Thyroid gland (tissue), 4 donors: ENCODE data around the gene CER1. TPM values are rescaled to one million over a fixed set of nuclear protein-coding genes. Genes with fewer than 3 reads are reported as not detected.

Experiments
- DNase-seq, 2 donors: peaks; one replicate each; pipeline ENCODE4 v3.0.0-alpha.2; 2019
- H3K27ac ChIP-seq, 3 donors: fragments of 200-600 bp; sonication (generic); 1 replicate in 2 of 3; 2 replicates in 1 of 3; pipeline ENCODE4 v1.5.1; 2016 to 2019; ENCODE audit warnings: mild to moderate bottlenecking in 1 of 3, moderate library complexity in 1 of 3
- H3K27me3 ChIP-seq: fragments of 200-600 bp; sonication (generic); one replicate; pipeline ENCODE4 v1.5.1; 2019
- H3K36me3 ChIP-seq, 2 donors: fragments of 200-600 bp; sonication (generic); one replicate each; pipeline ENCODE4 v1.5.1; 2016 to 2019
- H3K4me1 ChIP-seq, 2 donors: fragments of 200-600 bp; sonication (generic); one replicate each; pipeline ENCODE4 v1.5.1; 2017 to 2019
- H3K4me3 ChIP-seq, 3 donors: fragments of 200-600 bp; sonication (generic); replicated peaks in 1 of 3; 1 replicate in 2 of 3; 2 replicates in 1 of 3; pipeline ENCODE4 v1.5.1; 2016; ENCODE audit warnings: mild to moderate bottlenecking in 1 of 3
- H3K9me3 ChIP-seq: fragments of 200-600 bp; sonication (generic); one replicate; pipeline ENCODE4 v1.5.1; 2017
- CTCF ChIP-seq, 6 experiments: fragments of 200-600 bp in 3 of 6; fragments of 450-650 bp in 3 of 6; sonication (generic) in 3 of 6; IDR thresholded peaks; one replicate each; pipeline ENCODE4 v1.5.1; 2016 to 2019; ENCODE audit warnings: antibody characterized with exemption in 6 of 6, mild to moderate bottlenecking in 2 of 6, inconsistent platforms in 1 of 6, moderate library complexity in 1 of 6
- POLR2A ChIP-seq, 2 donors: fragments of 450-650 bp; IDR thresholded peaks; one replicate each; pipeline ENCODE4 v1.6.1; 2017; ENCODE audit warnings: antibody characterized with exemption in 2 of 2, mild to moderate bottlenecking in 2 of 2, moderate library complexity in 1 of 2
- WGBS, 2 donors: methylation state at CpG; one replicate each; pipeline ENCODE4 v1.1.5; 2017; 5-methylcytosine and 5-hydroxymethylcytosine counted together
- intact Hi-C: fragments of 100-400 bp; cut with DNase I; formaldehyde crosslinking; loops from one replicate; pipeline ENCODE4 v1.15.1; 2023
- total RNA-seq, 4 donors: library from RNA; depleted of rRNA; stranded (reverse); fragments of >200 nt; gene quantifications; one replicate each; pipeline ENCODE4 v1.2.3, GENCODE V29; 2016

The CER1 gene, protein sequence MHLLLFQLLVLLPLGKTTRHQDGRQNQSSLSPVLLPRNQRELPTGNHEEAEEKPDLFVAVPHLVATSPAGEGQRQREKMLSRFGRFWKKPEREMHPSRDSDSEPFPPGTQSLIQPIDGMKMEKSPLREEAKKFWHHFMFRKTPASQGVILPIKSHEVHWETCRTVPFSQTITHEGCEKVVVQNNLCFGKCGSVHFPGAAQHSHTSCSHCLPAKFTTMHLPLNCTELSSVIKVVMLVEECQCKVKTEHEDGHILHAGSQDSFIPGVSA
- total RNA-seq, result not detected

DNA sequence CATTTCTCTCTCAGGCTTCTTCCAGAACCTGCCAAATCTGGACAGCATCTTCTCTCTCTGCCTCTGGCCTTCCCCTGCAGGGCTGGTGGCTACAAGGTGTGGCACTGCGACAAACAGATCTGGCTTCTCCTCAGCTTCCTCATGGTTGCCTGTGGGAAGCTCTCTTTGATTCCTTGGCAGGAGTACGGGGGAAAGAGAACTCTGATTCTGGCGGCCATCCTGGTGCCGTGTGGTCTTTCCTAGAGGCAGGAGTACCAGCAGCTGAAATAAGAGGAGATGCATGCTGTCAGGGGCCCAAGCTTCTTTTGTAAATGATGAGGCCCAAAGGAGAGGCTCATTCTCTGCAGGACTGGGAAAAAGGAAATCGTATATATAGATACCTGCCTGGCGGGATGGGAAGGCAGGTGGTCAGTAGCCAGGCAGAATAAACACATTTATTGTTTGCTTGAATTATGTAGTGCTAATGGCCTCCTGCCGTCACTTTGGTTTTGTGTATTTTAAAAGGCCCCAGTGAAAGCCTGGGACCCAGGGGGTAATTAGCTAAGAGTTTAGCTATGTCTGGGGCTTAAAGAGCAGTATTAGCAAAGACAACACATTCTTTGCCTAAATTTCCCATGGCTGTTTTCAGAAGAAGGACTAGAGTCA, at the start of gene CER1:
CER1 (minus strand) TSS at position 343 of the 645 bp plus-strand sequence; CDS start at position 282, 61 bp downstream.
- intact Hi-C loops, result no loop called here
- H3K4me3 ChIP-seq, result no peak within 1 kb of the TSS
- no peaks in the 10 kb centered on the region for H3K27me3 ChIP-seq
- no peak within 1 kb of the TSS for H3K27ac ChIP-seq
- 45 to 54% methylated on average over 7 of the region's 7 CpGs for WGBS, 2 donors
- DNase-seq, result no peak
- H3K36me3 ChIP-seq, result no peaks in the 10 kb centered on the region
- no peaks in the 10 kb centered on the region for H3K4me1 ChIP-seq
- TF ChIP-seq POLR2A (IDR thresholded peaks at IDR 0.05), result no peak
- TF ChIP-seq CTCF (IDR thresholded peaks at IDR 0.05), result no peak
- no peaks in the 10 kb centered on the region for H3K9me3 ChIP-seq

GRCh38 chr9:14770592-14770991, 48.1 kb upstream of the CER1 start:
- no peak for TF ChIP-seq POLR2A (IDR thresholded peaks at IDR 0.05)
- TF ChIP-seq CTCF (IDR thresholded peaks at IDR 0.05), result no peak
- intact Hi-C loops, result no loop called here
- no peak overlapping the region for H3K27ac ChIP-seq
- H3K4me3 ChIP-seq, result no peak overlapping the region
- H3K9me3 ChIP-seq, result no peaks in the 10 kb centered on the region
- WGBS, 2 donors, result 83 to 87% methylated on average over 7 of the region's 7 CpGs
- no peak for DNase-seq
- no peaks in the 10 kb centered on the region for H3K36me3 ChIP-seq
- no peaks in the 10 kb centered on the region for H3K4me1 ChIP-seq
- no peaks in the 10 kb centered on the region for H3K27me3 ChIP-seq

DNA sequence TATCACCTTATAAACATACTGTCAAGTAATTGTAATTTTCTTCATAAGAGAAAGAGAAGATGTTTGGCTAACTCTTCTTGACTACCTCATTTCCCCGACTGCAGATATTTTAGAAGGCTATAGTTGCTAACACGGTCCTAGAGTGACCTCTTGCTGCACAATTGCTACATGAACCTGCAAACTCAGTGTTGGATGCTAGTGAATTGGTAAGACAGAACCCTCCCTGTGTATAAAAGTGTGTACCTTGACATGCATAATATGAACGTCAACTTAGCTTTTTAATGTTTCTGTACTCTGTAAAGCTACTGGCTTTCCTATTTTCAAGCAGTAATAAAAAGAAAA, 46.7 kb upstream of the CER1 start:
- H3K4me1 ChIP-seq, result no peaks in the 10 kb centered on the region
- H3K27me3 ChIP-seq, result no peaks in the 10 kb centered on the region
- no peaks in the 10 kb centered on the region for H3K9me3 ChIP-seq
- no peak for DNase-seq
- TF ChIP-seq CTCF (IDR thresholded peaks at IDR 0.05) (no peak), POLR2A (IDR thresholded peaks at IDR 0.05) (no peak)
- 46% methylated on average over 3 of the region's 3 CpGs for WGBS, 2 donors
- H3K4me3 ChIP-seq, result no peak overlapping the region
- intact Hi-C loops, result loop anchor here (5.0 to 10.0 kb wide), 2 partner anchors 154 to 1417 kb away; no protein-coding TSS in a partner anchor
- no peaks in the 10 kb centered on the region for H3K36me3 ChIP-seq
- H3K27ac ChIP-seq, result no peak overlapping the region

- H3K4me3 ChIP-seq, result no peak overlapping the region
- no peaks in the 10 kb centered on the region for H3K27me3 ChIP-seq
- DNase-seq, result peak; percentile 13 to 29
- 35 to 42% methylated on average over 8 of the region's 8 CpGs for WGBS, 2 donors
- H3K36me3 ChIP-seq, result no peaks in the 10 kb centered on the region
- no peaks in the 10 kb centered on the region for H3K4me1 ChIP-seq
- peak; percentile 45 to 78 (median 64) for TF ChIP-seq CTCF (IDR thresholded peaks at IDR 0.05)
- TF ChIP-seq POLR2A (IDR thresholded peaks at IDR 0.05), result no peak
- H3K27ac ChIP-seq, result no peak overlapping the region
- no peaks in the 10 kb centered on the region for H3K9me3 ChIP-seq
- intact Hi-C loops, result loop anchor here (5.0 to 10.0 kb wide), 2 partner anchors 154 to 1416 kb away; no protein-coding TSS in a partner anchor
Measured at GRCh38 chr9:14768405-14769229, 46.1 kb upstream of the CER1 start.
